OCI-LY1 (cell line): Measurements from ENCODE around the gene HECW1.

Experiments used
- H2AFZ ChIP-seq: fragments of 200-600 bp; sonication (generic), shearing (Covaris generic); 2 replicates; pipeline ENCODE4 v1.6.0; 2014; ENCODE audit warnings: antibody characterized with exemption, mild to moderate bottlenecking, low read length
- H3F3A ChIP-seq: fragments of 200-600 bp; sonication (generic), shearing (Covaris generic); 2 replicates; pipeline ENCODE4 v1.6.0; 2014; ENCODE audit warnings: mild to moderate bottlenecking, antibody characterized with exemption, low read length, moderate library complexity; ENCODE audit not compliant: insufficient read depth
- H3K27ac ChIP-seq: fragments of 200-600 bp; sonication (generic); 2 replicates; pipeline ENCODE4 v1.5.1; 2014; ENCODE audit warnings: low read length, mixed run types, mild to moderate bottlenecking, low read depth; ENCODE audit not compliant: poor library complexity, severe bottlenecking
- H3K27me3 ChIP-seq: fragments of 200-600 bp; sonication (generic); 2 replicates; pipeline ENCODE4 v1.6.0; 2014; ENCODE audit warnings: antibody characterized with exemption, mild to moderate bottlenecking, low read length, moderate library complexity; ENCODE audit not compliant: insufficient read depth
- H3K36me3 ChIP-seq: fragments of 200-600 bp; sonication (generic); 2 replicates; pipeline ENCODE4 v1.6.1; 2014; ENCODE audit warnings: mild to moderate bottlenecking, antibody characterized with exemption, low read length, moderate library complexity, mixed read lengths; ENCODE audit not compliant: insufficient read depth
- H3K4me1 ChIP-seq: fragments of 200-600 bp; sonication (generic); 2 replicates; pipeline ENCODE4 v1.5.1; 2014; ENCODE audit warnings: mild to moderate bottlenecking, low read length, moderate library complexity; ENCODE audit not compliant: insufficient read depth, severe bottlenecking
- H3K4me2 ChIP-seq: fragments of 200-600 bp; sonication (generic), shearing (Covaris generic); 2 replicates; pipeline ENCODE4 v1.6.1; 2014; ENCODE audit warnings: low read length
- H3K4me3 ChIP-seq: fragments of 200-600 bp; sonication (generic); 2 replicates; pipeline ENCODE4 v1.5.1; 2014; ENCODE audit warnings: low read length, low read depth, mild to moderate bottlenecking, mixed read lengths; ENCODE audit not compliant: poor library complexity, severe bottlenecking
- H3K79me2 ChIP-seq: fragments of 200-600 bp; shearing (Covaris generic); 2 replicates; pipeline ENCODE4 v1.6.1; 2016; ENCODE audit warnings: mixed run types, low read length, mixed read lengths; ENCODE audit not compliant: insufficient read depth
- H3K9ac ChIP-seq: fragments of 200-600 bp; sonication (generic), shearing (Covaris generic); 2 replicates; pipeline ENCODE4 v1.6.1; 2014; ENCODE audit warnings: mild to moderate bottlenecking, low read length, mixed read lengths
- H3K9me2 ChIP-seq: fragments of 200-600 bp; sonication (generic), shearing (Covaris generic); 2 replicates; pipeline ENCODE4 v1.6.1; 2014; ENCODE audit warnings: low read depth, mild to moderate bottlenecking, low read length, mixed read lengths
- H3K9me3 ChIP-seq: fragments of 200-600 bp; shearing (Covaris generic); 2 replicates; pipeline ENCODE4 v1.6.1; 2014; ENCODE audit warnings: low read length, mixed read lengths
- H4K20me1 ChIP-seq: fragments of 200-600 bp; sonication (generic), shearing (Covaris generic); 2 replicates; pipeline ENCODE4 v1.6.0; 2016; ENCODE audit warnings: mild to moderate bottlenecking, low read length; ENCODE audit not compliant: insufficient read depth
- EZH2 ChIP-seq: fragments of 200-600 bp; sonication (generic), shearing (Covaris generic); IDR thresholded peaks from 2 replicates; pipeline ENCODE4 v1.8.0; 2017; ENCODE audit warnings: borderline replicate concordance, mixed run types, mild to moderate bottlenecking, antibody characterized with exemption, low read length, moderate library complexity, mixed read lengths
- TF ChIP-seq, protein P1 (sequence below): fragments of 200-600 bp; sonication (generic), shearing (Covaris generic); IDR thresholded peaks from 2 replicates; pipeline ENCODE4 v1.5.1; 2017; ENCODE audit warnings: mild to moderate bottlenecking, antibody characterized with exemption, low read length, moderate library complexity, mixed read lengths

HECW1 gene

GRCh38 chr7:43560742-43561330, 448.4 kb downstream of the HECW1 start:
- no peak overlapping the region for H3K9ac ChIP-seq
- H3F3A ChIP-seq, result no peaks in the 10 kb centered on the region
- no peaks in the 10 kb centered on the region for H3K36me3 ChIP-seq
- no peaks in the 10 kb centered on the region for H4K20me1 ChIP-seq
- no peaks in the 10 kb centered on the region for H3K79me2 ChIP-seq
- H3K27ac ChIP-seq, result no peak overlapping the region
- no peaks in the 10 kb centered on the region for H3K9me2 ChIP-seq
- no peak for TF ChIP-seq EZH2
- TF ChIP-seq, protein P1, sequence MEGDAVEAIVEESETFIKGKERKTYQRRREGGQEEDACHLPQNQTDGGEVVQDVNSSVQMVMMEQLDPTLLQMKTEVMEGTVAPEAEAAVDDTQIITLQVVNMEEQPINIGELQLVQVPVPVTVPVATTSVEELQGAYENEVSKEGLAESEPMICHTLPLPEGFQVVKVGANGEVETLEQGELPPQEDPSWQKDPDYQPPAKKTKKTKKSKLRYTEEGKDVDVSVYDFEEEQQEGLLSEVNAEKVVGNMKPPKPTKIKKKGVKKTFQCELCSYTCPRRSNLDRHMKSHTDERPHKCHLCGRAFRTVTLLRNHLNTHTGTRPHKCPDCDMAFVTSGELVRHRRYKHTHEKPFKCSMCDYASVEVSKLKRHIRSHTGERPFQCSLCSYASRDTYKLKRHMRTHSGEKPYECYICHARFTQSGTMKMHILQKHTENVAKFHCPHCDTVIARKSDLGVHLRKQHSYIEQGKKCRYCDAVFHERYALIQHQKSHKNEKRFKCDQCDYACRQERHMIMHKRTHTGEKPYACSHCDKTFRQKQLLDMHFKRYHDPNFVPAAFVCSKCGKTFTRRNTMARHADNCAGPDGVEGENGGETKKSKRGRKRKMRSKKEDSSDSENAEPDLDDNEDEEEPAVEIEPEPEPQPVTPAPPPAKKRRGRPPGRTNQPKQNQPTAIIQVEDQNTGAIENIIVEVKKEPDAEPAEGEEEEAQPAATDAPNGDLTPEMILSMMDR, result no peak
- no peak overlapping the region for H2AFZ ChIP-seq
- no peaks in the 10 kb centered on the region for H3K4me1 ChIP-seq
- H3K4me2 ChIP-seq, result no peak overlapping the region
- no peaks in the 10 kb centered on the region for H3K9me3 ChIP-seq
- no peak overlapping the region for H3K4me3 ChIP-seq
- H3K27me3 ChIP-seq, result peaks cover 5% of the 10 kb centered on the region; the same call in 1 of the 2 replicates

GRCh38 chr7:43562383-43562782, 449.9 kb downstream of the HECW1 start:
- Histone ChIP-seq H2AFZ (no peak overlapping the region), H3K9me2 (no peaks in the 10 kb centered on the region), H3F3A (no peaks in the 10 kb centered on the region), H3K79me2 (no peaks in the 10 kb centered on the region), H3K9ac (no peak overlapping the region), H3K9me3 (no peaks in the 10 kb centered on the region), H3K4me3 (no peak overlapping the region), H3K4me1 (no peaks in the 10 kb centered on the region), H3K36me3 (no peaks in the 10 kb centered on the region), H3K27me3 (peaks cover 7% of the 10 kb centered on the region; the same call in 1 of the 2 replicates), H3K27ac (no peak overlapping the region), H3K4me2 (no peak overlapping the region), H4K20me1 (no peaks in the 10 kb centered on the region)
- TF ChIP-seq EZH2, result no peak
- TF ChIP-seq, protein P1, result no peak

DNA sequence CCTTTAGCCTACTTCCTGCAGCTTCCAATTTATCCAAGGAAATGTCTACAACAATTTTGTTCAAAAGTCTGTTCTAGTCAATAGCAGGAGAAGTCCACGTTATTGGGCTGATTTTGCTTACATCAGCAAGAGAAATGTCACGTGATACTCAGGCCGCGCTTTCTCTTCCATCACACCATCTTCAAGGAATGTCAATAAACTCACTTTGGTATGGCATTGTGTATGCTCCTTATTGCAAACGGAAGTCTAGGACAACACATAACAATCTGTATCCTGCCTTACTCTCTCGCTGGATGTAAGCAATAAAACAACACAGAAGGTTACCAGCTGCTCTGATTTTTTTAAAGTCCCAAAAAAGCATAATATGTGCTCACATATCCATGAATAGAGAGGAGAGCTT, 453.3 kb downstream of the HECW1 start:
- Histone ChIP-seq H2AFZ (no peak overlapping the region), H3F3A (no peaks in the 10 kb centered on the region), H3K27me3 (peaks cover 7% of the 10 kb centered on the region; the same call in 1 of the 2 replicates), H3K9ac (no peak overlapping the region), H3K4me2 (no peak overlapping the region), H3K4me3 (no peak overlapping the region), H3K79me2 (no peaks in the 10 kb centered on the region), H3K4me1 (no peaks in the 10 kb centered on the region), H3K9me3 (no peaks in the 10 kb centered on the region), H3K27ac (no peak overlapping the region), H3K36me3 (no peaks in the 10 kb centered on the region), H3K9me2 (no peaks in the 10 kb centered on the region), H4K20me1 (no peaks in the 10 kb centered on the region)
- TF ChIP-seq, protein P1, result no peak
- TF ChIP-seq EZH2, result no peak
